GM19023 (cell line): ENCODE measurements around the gene LUC7L.
A peak's percentile ranks its signal among the peaks of the same experiment; 100 is the strongest.
"Not testable (repeated sequence)": the region's sequence is repeated elsewhere in the genome, so short reads cannot be mapped to it uniquely, and the experiment has no call there.

Experiments
- ATAC-seq: cut with Tn5 transposase; IDR thresholded peaks from one replicate; pipeline ENCODE4 v1.9.1; 2021; ENCODE audit warnings: mild to moderate bottlenecking, moderate library complexity; ENCODE audit not compliant: unreplicated experiment

Gene LUC7L

GRCh38 chr16:234468-235305, 5.4 kb upstream of the LUC7L start, which contains the start of gene FAM234A:
Gene FAM234A (plus strand): TSS chr16:234821. CDS start chr16:254414, 19,593 bp downstream.
- peak; percentile 91 for ATAC-seq

GRCh38 chr16:230949-231348, 1.7 kb upstream of the LUC7L start:
- no peak for ATAC-seq

GRCh38 chr16:230351-230750, 1.1 kb upstream of the LUC7L start:
- not testable (repeated sequence) for ATAC-seq

GRCh38 chr16:229731-230281, 557 bp upstream of the LUC7L start:
- ATAC-seq = no peak

- peak; percentile 5 for ATAC-seq
These were observed 948 bp downstream of the LUC7L start for GRCh38 chr16:228151-228851.

- no peak for ATAC-seq
These were observed 9.2 kb downstream of the LUC7L start for GRCh38 chr16:220021-220420.

GRCh38 chr16:212999-213398, 16.2 kb downstream of the LUC7L start:
- ATAC-seq = no peak

GRCh38 chr16:211631-212180, 17.5 kb downstream of the LUC7L start:
- ATAC-seq = not testable (repeated sequence)

GRCh38 chr16:209359-209758, 19.9 kb downstream of the LUC7L start:
- not testable (repeated sequence) for ATAC-seq

- ATAC-seq = not testable (repeated sequence)
These were observed 25.2 kb downstream of the LUC7L start for GRCh38 chr16:204046-204445.

- no peak for ATAC-seq
These were observed 26.0 kb downstream of the LUC7L start for GRCh38 chr16:203246-203645.

- ATAC-seq = no peak
These were observed 28.9 kb downstream of the LUC7L start for GRCh38 chr16:200388-200787.

GRCh38 chr16:194516-194915, 34.7 kb downstream of the LUC7L start:
- no peak for ATAC-seq

GRCh38 chr16:193441-193840, 35.8 kb downstream of the LUC7L start:
- ATAC-seq = no peak

- no peak for ATAC-seq
These were observed 36.6 kb downstream of the LUC7L start for GRCh38 chr16:192686-193085.

- ATAC-seq = no peak
These were observed 37.4 kb downstream of the LUC7L start for GRCh38 chr16:191831-192230.

- no peak for ATAC-seq
These were observed 39.6 kb downstream of the LUC7L start for GRCh38 chr16:189604-190186.

- no peak for ATAC-seq
These were observed 40.6 kb downstream of the LUC7L start for GRCh38 chr16:188674-189073.

- ATAC-seq = no peak
These were observed 41.9 kb downstream of the LUC7L start for GRCh38 chr16:187330-187729.

- no peak for ATAC-seq
These were observed 43.6 kb downstream of the LUC7L start for GRCh38 chr16:185691-186090.

- ATAC-seq = no peak
These were observed 44.0 kb downstream of the LUC7L start for GRCh38 chr16:185213-185612.
